Esophagus (tissue), 2 donors: ENCODE data around the gene GPT2. TPM values are rescaled to one million over a fixed set of nuclear protein-coding genes. Genes with fewer than 3 reads are reported as not detected.

Experiments
- H3K27ac ChIP-seq, 2 donors: one replicate each; pipeline ENCODE4 v1.5.1; 2013; ENCODE audit warnings: low read depth in 2 of 2, mild to moderate bottlenecking in 2 of 2, inconsistent platforms in 1 of 2, low read length in 1 of 2, moderate library complexity in 1 of 2
- H3K27me3 ChIP-seq, 2 donors: one replicate each; pipeline ENCODE4 v1.6.1; 2013; ENCODE audit warnings: low read length in 2 of 2, control low read depth in 1 of 2, mild to moderate bottlenecking in 1 of 2; ENCODE audit not compliant: insufficient read depth in 2 of 2, control insufficient read depth in 1 of 2
- H3K36me3 ChIP-seq, 2 donors: one replicate each; pipeline ENCODE4 v1.6.1; 2013; ENCODE audit warnings: low read length in 1 of 2; ENCODE audit not compliant: control insufficient read depth in 2 of 2, insufficient read depth in 2 of 2
- H3K4me1 ChIP-seq, 2 donors: one replicate each; pipeline ENCODE4 v1.6.1; 2013; ENCODE audit warnings: low read length in 1 of 2; ENCODE audit not compliant: control insufficient read depth in 2 of 2, insufficient read depth in 2 of 2
- H3K4me3 ChIP-seq, 2 donors: one replicate each; pipeline ENCODE4 v1.5.1; 2013; ENCODE audit warnings: low read length in 2 of 2, mild to moderate bottlenecking in 2 of 2, low read depth in 1 of 2, moderate library complexity in 1 of 2
- H3K9me3 ChIP-seq, 2 donors: one replicate each; pipeline ENCODE4 v1.6.1; 2013; ENCODE audit warnings: mild to moderate bottlenecking in 2 of 2, low read depth in 1 of 2, low read length in 1 of 2, moderate library complexity in 1 of 2; ENCODE audit not compliant: control insufficient read depth in 2 of 2, insufficient read depth in 1 of 2
- WGBS, 2 donors: extraction: QIAGEN DNeasy Blood & Tissue Kit; methylation state at CpG; one replicate each; pipeline ENCODE4 v1.1.7; 2013; 5-methylcytosine and 5-hydroxymethylcytosine counted together
- polyA plus RNA-seq, 2 donors: library from polyadenylated mRNA; stranded (reverse); fragments of 200-250 nt; gene quantifications; one replicate each; pipeline ENCODE4 v1.2.3, GENCODE V29; 2013
- donor health status: healthy with polysubstance abuse.
- donor health status: Bipolar disorder and iron deficiency.

The GPT2 gene
- polyA plus RNA-seq, 2 donors = 53.8 to 65.8 TPM

GRCh38 chr16:46884513-46885293 lies 541 bp downstream of the GPT2 start:
- Histone ChIP-seq H3K27me3 (no peaks in the 10 kb centered on the region), H3K9me3 (no peaks in the 10 kb centered on the region), H3K4me1 (peaks cover 0 to 4% of the 10 kb centered on the region in 2 donors), H3K36me3 (peaks cover 0 to 3% of the 10 kb centered on the region in 2 donors), H3K27ac (peak overlapping the region; percentile 78 to 84), H3K4me3 (peak overlapping the region; percentile 79 to 81)
- 3 to 4% methylated on average over 69 to 72 of the region's 72 CpGs for WGBS, 2 donors

- Histone ChIP-seq H3K27ac (peak overlapping the region; percentile 78 to 84), H3K9me3 (no peaks in the 10 kb centered on the region), H3K4me1 (peaks cover 0 to 4% of the 10 kb centered on the region in 2 donors), H3K27me3 (no peaks in the 10 kb centered on the region), H3K4me3 (peak overlapping the region; percentile 79 to 81), H3K36me3 (peaks cover 0 to 6% of the 10 kb centered on the region in 2 donors)
- WGBS, 2 donors = 49 to 52% methylated on average over 12 of the region's 12 CpGs
Observed at GRCh38 chr16:46885960-46886763, 2.0 kb downstream of the GPT2 start.

- Histone ChIP-seq H3K27me3 (no peaks in the 10 kb centered on the region), H3K36me3 (peaks cover 0 to 6% of the 10 kb centered on the region in 2 donors), H3K27ac (peak overlapping the region; percentile 78 to 84), H3K4me3 (peak overlapping the region; percentile 79 to 81), H3K9me3 (no peaks in the 10 kb centered on the region), H3K4me1 (peaks cover 0 to 4% of the 10 kb centered on the region in 2 donors)
- WGBS, 2 donors = 53 to 67% methylated on average over 16 of the region's 16 CpGs
Observed at GRCh38 chr16:46886764-46887523, 2.8 kb downstream of the GPT2 start.

GRCh38 chr16:46887524-46887854 lies 3.3 kb downstream of the GPT2 start:
- peaks cover 0 to 4% of the 10 kb centered on the region in 2 donors for H3K4me1 ChIP-seq
- no peaks in the 10 kb centered on the region for H3K9me3 ChIP-seq
- no peaks in the 10 kb centered on the region for H3K27me3 ChIP-seq
- 43 to 45% methylated on average over 2 of the region's 2 CpGs for WGBS, 2 donors
- peak overlapping the region; percentile 21 to 79 for H3K4me3 ChIP-seq
- peaks cover 0 to 6% of the 10 kb centered on the region in 2 donors for H3K36me3 ChIP-seq
- peak overlapping the region in 1 of 2 donors; percentile 84 for H3K27ac ChIP-seq

- WGBS, 2 donors = 74 to 78% methylated on average over 5 of the region's 5 CpGs
Observed at GRCh38 chr16:46889245-46889941, 5.2 kb downstream of the GPT2 start.

GRCh38 chr16:46889942-46890300 lies 5.8 kb downstream of the GPT2 start:
- no peaks in the 10 kb centered on the region for H3K9me3 ChIP-seq
- H3K36me3 ChIP-seq = peaks cover 0 to 12% of the 10 kb centered on the region in 2 donors
- H3K27ac ChIP-seq = peak overlapping the region; percentile 27 to 35
- no peak overlapping the region for H3K4me3 ChIP-seq
- peaks cover 0 to 15% of the 10 kb centered on the region in 2 donors for H3K4me1 ChIP-seq
- H3K27me3 ChIP-seq = no peaks in the 10 kb centered on the region
- 61% methylated on average over 5 of the region's 5 CpGs for WGBS, 2 donors

More at GRCh38 chr16:46889245-46889941, 5.2 kb downstream of the GPT2 start:
- Histone ChIP-seq H3K4me1 (peaks cover 0 to 15% of the 10 kb centered on the region in 2 donors), H3K27me3 (no peaks in the 10 kb centered on the region), H3K9me3 (no peaks in the 10 kb centered on the region), H3K36me3 (peaks cover 0 to 11% of the 10 kb centered on the region in 2 donors), H3K4me3 (no peak overlapping the region), H3K27ac (peak overlapping the region in 1 of 2 donors; percentile 35)

GRCh38 chr16:46891910-46892309 lies 7.7 kb downstream of the GPT2 start:
- no peak overlapping the region for H3K4me3 ChIP-seq
- H3K27ac ChIP-seq = no peak overlapping the region
- H3K27me3 ChIP-seq = no peaks in the 10 kb centered on the region
- H3K4me1 ChIP-seq = peaks cover 0 to 18% of the 10 kb centered on the region in 2 donors
- 62 to 80% methylated on average over 1 of the region's 1 CpG for WGBS, 2 donors
- peaks cover 0 to 12% of the 10 kb centered on the region in 2 donors for H3K36me3 ChIP-seq
- no peaks in the 10 kb centered on the region for H3K9me3 ChIP-seq

- peak overlapping the region; percentile 63 to 66 for H3K27ac ChIP-seq
- H3K36me3 ChIP-seq = peaks cover under 1 to 21% of the 10 kb centered on the region in 2 donors
- peaks cover under 1 to 21% of the 10 kb centered on the region in 2 donors for H3K4me1 ChIP-seq
- 42 to 53% methylated on average over 11 of the region's 11 CpGs for WGBS, 2 donors
- no peaks in the 10 kb centered on the region for H3K9me3 ChIP-seq
- H3K4me3 ChIP-seq = peak overlapping the region in 1 of 2 donors; percentile 9
- no peaks in the 10 kb centered on the region for H3K27me3 ChIP-seq
Observed at GRCh38 chr16:46894036-46894672, 10.0 kb downstream of the GPT2 start.
